HL-60 (cell line): ENCODE data around the gene CMYA5.

Experiments used
- DNase-seq, 2 experiments: peaks; one replicate each; pipeline ENCODE4 v3.0.0-alpha.2; 2010 to 2020; ENCODE audit warnings: low read depth in 1 of 2, low spot score in 1 of 2
- H3K27ac ChIP-seq: fragments of 250-450 bp; sonication (Bioruptor Pico); replicated peaks from 2 replicates; pipeline ENCODE4 v1.5.1; 2020; ENCODE audit warnings: mild to moderate bottlenecking, moderate library complexity
- H3K27me3 ChIP-seq: fragments of 250-450 bp; sonication (Bioruptor Pico); 2 replicates; pipeline ENCODE4 v1.5.1; 2021; ENCODE audit warnings: mild to moderate bottlenecking, moderate library complexity; ENCODE audit not compliant: insufficient read depth, poor library complexity, severe bottlenecking
- H3K4me3 ChIP-seq: replicated peaks from 2 replicates; pipeline ENCODE4 v1.5.1; 2011; ENCODE audit warnings: mild to moderate bottlenecking, control low read depth, low read length; ENCODE audit not compliant: insufficient read depth
- GABPA ChIP-seq: IDR thresholded peaks from 2 replicates; pipeline ENCODE4 v1.6.1; 2012; ENCODE audit warnings: low read depth
- POLR2AphosphoS5 ChIP-seq: IDR thresholded peaks from 2 replicates; pipeline ENCODE4 v1.6.1; 2012; ENCODE audit warnings: low read depth
- SPI1 ChIP-seq: IDR thresholded peaks from 2 replicates; pipeline ENCODE4 v1.6.1; 2012; ENCODE audit warnings: low read depth, mild to moderate bottlenecking, borderline replicate concordance
- TF ChIP-seq, protein P1 (sequence below): IDR thresholded peaks from one replicate; pipeline ENCODE4 v1.5.1; 2011; ENCODE audit warnings: low read length, control low read depth, inconsistent platforms; ENCODE audit not compliant: insufficient read depth
- TF ChIP-seq, protein P2 (sequence below): IDR thresholded peaks from 2 replicates; pipeline ENCODE4 v1.6.1; 2012; ENCODE audit warnings: low read depth; ENCODE audit not compliant: insufficient replicate concordance

The CMYA5 gene

DNA sequence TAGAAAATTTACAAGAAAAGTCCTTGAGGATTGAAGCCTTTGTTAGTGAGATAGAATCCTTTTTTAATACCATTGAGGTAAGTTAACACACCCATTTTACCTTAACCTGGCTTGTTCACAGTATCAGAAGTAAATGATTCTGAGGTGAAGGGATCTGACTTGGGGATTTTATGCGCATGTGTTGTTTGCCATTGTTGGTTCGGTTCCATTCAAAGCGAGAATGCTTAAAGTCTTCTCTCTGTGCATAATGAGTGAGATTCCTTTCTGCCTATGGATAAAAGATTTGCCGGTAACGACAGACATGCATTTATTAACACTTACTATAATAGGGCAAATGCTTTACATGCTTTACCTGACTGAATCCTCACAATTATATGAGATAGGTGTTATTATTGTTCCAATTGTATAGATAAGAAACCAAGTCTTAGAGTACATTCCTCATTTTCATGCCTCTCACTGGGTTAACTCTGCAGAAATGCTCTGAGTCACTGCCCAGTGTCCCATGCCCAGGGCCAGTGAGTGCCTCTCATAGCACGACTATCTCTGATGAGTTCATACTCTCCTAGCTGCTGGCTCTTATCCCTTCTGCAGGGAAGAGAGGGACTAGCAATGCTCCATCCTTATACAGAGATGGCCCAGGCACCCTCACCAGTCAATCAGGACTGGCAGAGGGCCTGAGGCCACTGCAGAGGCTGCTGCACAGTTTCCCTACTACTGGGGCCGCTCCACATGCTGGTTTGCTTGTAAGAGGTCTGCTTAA lies 54.4 kb downstream of the CMYA5 start:
- Histone ChIP-seq H3K4me3 (no peak overlapping the region), H3K27ac (no peak overlapping the region), H3K27me3 (no peaks in the 10 kb centered on the region)
- DNase-seq, result no peak
- no peak for TF ChIP-seq SPI1
- TF ChIP-seq, protein P1, sequence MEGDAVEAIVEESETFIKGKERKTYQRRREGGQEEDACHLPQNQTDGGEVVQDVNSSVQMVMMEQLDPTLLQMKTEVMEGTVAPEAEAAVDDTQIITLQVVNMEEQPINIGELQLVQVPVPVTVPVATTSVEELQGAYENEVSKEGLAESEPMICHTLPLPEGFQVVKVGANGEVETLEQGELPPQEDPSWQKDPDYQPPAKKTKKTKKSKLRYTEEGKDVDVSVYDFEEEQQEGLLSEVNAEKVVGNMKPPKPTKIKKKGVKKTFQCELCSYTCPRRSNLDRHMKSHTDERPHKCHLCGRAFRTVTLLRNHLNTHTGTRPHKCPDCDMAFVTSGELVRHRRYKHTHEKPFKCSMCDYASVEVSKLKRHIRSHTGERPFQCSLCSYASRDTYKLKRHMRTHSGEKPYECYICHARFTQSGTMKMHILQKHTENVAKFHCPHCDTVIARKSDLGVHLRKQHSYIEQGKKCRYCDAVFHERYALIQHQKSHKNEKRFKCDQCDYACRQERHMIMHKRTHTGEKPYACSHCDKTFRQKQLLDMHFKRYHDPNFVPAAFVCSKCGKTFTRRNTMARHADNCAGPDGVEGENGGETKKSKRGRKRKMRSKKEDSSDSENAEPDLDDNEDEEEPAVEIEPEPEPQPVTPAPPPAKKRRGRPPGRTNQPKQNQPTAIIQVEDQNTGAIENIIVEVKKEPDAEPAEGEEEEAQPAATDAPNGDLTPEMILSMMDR, result no peak
- TF ChIP-seq GABPA, result no peak
- TF ChIP-seq, protein P2, sequence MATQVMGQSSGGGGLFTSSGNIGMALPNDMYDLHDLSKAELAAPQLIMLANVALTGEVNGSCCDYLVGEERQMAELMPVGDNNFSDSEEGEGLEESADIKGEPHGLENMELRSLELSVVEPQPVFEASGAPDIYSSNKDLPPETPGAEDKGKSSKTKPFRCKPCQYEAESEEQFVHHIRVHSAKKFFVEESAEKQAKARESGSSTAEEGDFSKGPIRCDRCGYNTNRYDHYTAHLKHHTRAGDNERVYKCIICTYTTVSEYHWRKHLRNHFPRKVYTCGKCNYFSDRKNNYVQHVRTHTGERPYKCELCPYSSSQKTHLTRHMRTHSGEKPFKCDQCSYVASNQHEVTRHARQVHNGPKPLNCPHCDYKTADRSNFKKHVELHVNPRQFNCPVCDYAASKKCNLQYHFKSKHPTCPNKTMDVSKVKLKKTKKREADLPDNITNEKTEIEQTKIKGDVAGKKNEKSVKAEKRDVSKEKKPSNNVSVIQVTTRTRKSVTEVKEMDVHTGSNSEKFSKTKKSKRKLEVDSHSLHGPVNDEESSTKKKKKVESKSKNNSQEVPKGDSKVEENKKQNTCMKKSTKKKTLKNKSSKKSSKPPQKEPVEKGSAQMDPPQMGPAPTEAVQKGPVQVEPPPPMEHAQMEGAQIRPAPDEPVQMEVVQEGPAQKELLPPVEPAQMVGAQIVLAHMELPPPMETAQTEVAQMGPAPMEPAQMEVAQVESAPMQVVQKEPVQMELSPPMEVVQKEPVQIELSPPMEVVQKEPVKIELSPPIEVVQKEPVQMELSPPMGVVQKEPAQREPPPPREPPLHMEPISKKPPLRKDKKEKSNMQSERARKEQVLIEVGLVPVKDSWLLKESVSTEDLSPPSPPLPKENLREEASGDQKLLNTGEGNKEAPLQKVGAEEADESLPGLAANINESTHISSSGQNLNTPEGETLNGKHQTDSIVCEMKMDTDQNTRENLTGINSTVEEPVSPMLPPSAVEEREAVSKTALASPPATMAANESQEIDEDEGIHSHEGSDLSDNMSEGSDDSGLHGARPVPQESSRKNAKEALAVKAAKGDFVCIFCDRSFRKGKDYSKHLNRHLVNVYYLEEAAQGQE, result no peak
- TF ChIP-seq POLR2AphosphoS5, result no peak

DNA sequence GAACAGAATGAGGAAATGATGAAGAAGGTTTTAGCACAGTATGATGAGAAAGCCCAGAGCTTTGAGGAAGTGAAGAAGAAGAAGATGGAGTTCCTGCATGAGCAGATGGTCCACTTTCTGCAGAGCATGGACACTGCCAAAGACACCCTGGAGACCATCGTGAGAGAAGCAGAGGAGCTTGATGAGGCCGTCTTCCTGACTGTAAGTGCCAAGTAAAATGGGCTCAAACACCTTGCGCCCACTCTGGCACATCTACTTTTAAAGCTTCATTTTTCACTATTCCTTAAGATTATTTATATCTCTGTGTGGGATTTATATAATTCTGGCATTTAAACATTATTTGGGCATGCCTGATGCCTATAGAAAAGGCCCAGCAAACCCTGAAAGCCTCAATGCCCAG lies 55.6 kb downstream of the CMYA5 start:
- no peak overlapping the region for H3K4me3 ChIP-seq
- TF ChIP-seq SPI1, result peak; percentile 55; the same call in 1 of the 2 replicates
- TF ChIP-seq, protein P1, result no peak
- H3K27me3 ChIP-seq, result no peaks in the 10 kb centered on the region
- DNase-seq, result no peak
- H3K27ac ChIP-seq, result no peak overlapping the region

DNA sequence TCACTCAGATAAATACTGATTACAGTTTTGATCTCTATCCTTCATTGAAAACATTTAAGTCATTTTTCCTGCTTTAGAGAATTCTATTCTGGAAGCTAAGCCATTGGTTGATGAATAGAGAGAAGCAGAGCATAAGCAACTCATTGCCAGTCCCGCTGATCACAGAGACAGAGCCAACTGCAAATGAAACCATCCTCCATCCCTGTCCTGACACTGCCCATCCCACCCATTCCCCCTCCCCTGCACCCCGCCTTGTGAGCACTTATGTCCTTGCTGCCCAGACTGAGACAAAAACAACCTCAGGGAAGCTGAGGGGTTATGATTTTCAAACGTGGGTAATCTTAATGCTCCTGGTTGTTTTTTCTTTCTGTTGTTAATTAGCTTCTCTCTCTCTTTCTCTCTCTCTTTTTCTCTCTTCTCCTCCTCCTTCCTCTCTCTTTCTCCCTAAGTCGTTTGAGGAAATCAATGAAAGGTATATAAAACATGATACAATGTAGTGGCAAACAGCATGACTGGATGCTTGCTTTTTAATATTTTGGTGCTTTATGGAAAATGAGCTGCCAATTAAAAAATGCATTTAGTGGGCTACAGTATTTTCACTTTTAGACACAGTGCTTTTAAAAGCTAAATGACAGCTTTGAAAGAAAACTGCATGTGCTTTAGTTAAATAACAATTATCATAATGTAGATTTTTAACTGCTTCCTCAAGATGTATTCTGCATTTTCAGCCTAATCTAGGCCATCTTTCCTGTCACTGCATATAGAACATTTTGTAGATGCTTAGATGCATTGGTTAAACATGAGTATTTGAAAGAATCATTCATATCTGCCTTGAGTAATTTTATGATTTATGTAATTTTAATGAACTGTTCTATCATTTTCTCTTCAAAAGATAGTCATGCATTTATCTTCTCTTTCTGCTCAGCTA lies 57.3 kb downstream of the CMYA5 start:
- DNase-seq, result no peak
- Histone ChIP-seq H3K27me3 (no peaks in the 10 kb centered on the region), H3K27ac (no peak overlapping the region), H3K4me3 (no peak overlapping the region)
- TF ChIP-seq, protein P2, result no peak
- TF ChIP-seq GABPA, result no peak
- TF ChIP-seq POLR2AphosphoS5, result no peak
- TF ChIP-seq, protein P1, result no peak
- no peak for TF ChIP-seq SPI1
